ENCODE measurements around the gene CAB39L. TPM values are rescaled to one million over a fixed set of nuclear protein-coding genes. Genes with fewer than 3 reads are reported as not detected.

CAB39L gene
- total and polyA plus RNA-seq, 2 of the 13 experiments (the other 11 are each of a cell fraction or from before 2014, with no cell fraction given), result 3.1 to 6.1 TPM

DNA sequence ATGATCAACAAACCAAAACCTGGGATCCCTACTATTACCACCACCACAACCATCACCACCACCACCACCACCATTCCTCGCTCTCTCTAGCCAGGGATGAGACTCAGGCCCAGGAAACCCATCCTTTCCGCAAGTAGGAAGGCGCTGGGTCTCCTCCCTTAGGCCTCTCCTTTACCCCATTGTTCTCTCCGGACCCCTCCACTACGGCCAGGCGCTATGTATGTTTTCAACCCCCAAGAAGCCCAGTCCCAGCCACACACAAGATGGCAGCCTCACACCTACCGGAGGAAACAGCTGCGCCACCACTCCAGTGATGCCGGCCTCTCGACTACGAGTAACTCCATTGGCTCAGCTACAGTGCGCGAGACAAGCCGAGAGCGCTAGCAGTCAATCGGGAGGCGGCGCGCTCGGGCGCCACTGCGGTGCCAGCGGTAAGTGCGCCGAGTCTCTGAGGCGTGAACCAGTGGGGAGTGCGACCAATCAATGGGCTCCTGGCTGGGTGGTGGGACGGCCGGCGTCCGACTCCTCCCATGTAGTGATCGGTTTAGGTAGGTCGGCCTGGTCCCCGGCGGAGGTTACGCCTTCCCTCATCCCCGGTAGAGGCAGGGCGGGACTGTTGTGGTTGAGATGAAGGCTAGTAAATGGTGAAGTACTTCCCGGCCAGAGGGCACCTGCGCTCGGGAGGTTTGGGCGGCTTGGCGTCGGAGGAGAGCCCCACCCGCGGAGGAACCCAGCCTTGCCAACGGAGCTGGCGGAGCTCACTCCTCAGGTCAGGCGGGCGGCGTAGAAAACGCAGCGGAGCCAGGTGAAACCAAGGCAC, at the start of gene CAB39L, which contains the start of gene SETDB2 (continued):
- TF ChIP-seq NR2F2 (IDR thresholded peaks at IDR 0.05; ENCODE audit: borderline replicate concordance, low read depth) (no peak; the same call in 1 of the 2 replicates), HDAC1 (CRISPR knock-in tag; IDR thresholded peaks at IDR 0.05) (peak; percentile 93), ZNF17 (CRISPR knock-in tag; IDR thresholded peaks at IDR 0.05) (no peak), ZNF20 (CRISPR knock-in tag; IDR thresholded peaks at IDR 0.05) (no peak), ZNF678 (CRISPR knock-in tag; IDR thresholded peaks at IDR 0.05) (no peak), SIX1 (CRISPR knock-in tag; IDR thresholded peaks at IDR 0.05; ENCODE audit: borderline replicate concordance) (no peak), ZNF3 (CRISPR knock-in tag; IDR thresholded peaks at IDR 0.05) (0 out of 2 replicates have a peak, but pooled peaks have one; percentile 19), ZNF136 (CRISPR knock-in tag; IDR thresholded peaks at IDR 0.05; ENCODE audit: low read depth) (0 out of 2 replicates have a peak, but pooled peaks have one; percentile 50), RBM22 (optimal IDR thresholded peaks at IDR 0.05; ENCODE audit: low read length) (peak; percentile 21), ZFP36L2 (CRISPR knock-in tag; IDR thresholded peaks at IDR 0.05) (0 out of 2 replicates have a peak, but pooled peaks have one; percentile 27), ZIK1 (CRISPR knock-in tag; IDR thresholded peaks at IDR 0.05; ENCODE audit: borderline replicate concordance, low read depth) (peak; percentile 27; the same call in 1 of the 2 replicates), NAIF1 (CRISPR knock-in tag; IDR thresholded peaks at IDR 0.05; ENCODE audit: borderline replicate concordance) (peak; percentile 98), NFKB2 (CRISPR knock-in tag; IDR thresholded peaks at IDR 0.05; ENCODE audit: borderline replicate concordance) (no peak; the same call in 1 of the 2 replicates), REPIN1 (CRISPR knock-in tag; IDR thresholded peaks at IDR 0.05; ENCODE audit: borderline replicate concordance, low read depth) (peak; percentile 71), ZNF260 (CRISPR knock-in tag; IDR thresholded peaks at IDR 0.05; ENCODE audit: borderline replicate concordance, low read depth) (no peak)
- TF ChIP-seq, protein P1, sequence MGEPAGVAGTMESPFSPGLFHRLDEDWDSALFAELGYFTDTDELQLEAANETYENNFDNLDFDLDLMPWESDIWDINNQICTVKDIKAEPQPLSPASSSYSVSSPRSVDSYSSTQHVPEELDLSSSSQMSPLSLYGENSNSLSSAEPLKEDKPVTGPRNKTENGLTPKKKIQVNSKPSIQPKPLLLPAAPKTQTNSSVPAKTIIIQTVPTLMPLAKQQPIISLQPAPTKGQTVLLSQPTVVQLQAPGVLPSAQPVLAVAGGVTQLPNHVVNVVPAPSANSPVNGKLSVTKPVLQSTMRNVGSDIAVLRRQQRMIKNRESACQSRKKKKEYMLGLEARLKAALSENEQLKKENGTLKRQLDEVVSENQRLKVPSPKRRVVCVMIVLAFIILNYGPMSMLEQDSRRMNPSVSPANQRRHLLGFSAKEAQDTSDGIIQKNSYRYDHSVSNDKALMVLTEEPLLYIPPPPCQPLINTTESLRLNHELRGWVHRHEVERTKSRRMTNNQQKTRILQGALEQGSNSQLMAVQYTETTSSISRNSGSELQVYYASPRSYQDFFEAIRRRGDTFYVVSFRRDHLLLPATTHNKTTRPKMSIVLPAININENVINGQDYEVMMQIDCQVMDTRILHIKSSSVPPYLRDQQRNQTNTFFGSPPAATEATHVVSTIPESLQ (CRISPR knock-in tag; conservative IDR thresholded peaks at IDR 0.05), result no peak
- TF ChIP-seq, protein P2, sequence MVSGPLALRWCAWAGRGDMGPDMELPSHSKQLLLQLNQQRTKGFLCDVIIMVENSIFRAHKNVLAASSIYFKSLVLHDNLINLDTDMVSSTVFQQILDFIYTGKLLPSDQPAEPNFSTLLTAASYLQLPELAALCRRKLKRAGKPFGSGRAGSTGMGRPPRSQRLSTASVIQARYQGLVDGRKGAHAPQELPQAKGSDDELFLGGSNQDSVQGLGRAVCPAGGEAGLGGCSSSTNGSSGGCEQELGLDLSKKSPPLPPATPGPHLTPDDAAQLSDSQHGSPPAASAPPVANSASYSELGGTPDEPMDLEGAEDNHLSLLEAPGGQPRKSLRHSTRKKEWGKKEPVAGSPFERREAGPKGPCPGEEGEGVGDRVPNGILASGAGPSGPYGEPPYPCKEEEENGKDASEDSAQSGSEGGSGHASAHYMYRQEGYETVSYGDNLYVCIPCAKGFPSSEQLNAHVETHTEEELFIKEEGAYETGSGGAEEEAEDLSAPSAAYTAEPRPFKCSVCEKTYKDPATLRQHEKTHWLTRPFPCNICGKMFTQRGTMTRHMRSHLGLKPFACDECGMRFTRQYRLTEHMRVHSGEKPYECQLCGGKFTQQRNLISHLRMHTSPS (CRISPR knock-in tag; IDR thresholded peaks at IDR 0.05; ENCODE audit: low read depth), result peak; percentile 73
- TF ChIP-seq, protein P3, sequence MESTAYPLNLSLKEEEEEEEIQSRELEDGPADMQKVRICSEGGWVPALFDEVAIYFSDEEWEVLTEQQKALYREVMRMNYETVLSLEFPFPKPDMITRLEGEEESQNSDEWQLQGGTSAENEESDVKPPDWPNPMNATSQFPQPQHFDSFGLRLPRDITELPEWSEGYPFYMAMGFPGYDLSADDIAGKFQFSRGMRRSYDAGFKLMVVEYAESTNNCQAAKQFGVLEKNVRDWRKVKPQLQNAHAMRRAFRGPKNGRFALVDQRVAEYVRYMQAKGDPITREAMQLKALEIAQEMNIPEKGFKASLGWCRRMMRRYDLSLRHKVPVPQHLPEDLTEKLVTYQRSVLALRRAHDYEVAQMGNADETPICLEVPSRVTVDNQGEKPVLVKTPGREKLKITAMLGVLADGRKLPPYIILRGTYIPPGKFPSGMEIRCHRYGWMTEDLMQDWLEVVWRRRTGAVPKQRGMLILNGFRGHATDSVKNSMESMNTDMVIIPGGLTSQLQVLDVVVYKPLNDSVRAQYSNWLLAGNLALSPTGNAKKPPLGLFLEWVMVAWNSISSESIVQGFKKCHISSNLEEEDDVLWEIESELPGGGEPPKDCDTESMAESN (CRISPR knock-in tag; conservative IDR thresholded peaks at IDR 0.05), result peak; percentile 46; the same call in 1 of the 2 replicates
- TF ChIP-seq, protein P4, sequence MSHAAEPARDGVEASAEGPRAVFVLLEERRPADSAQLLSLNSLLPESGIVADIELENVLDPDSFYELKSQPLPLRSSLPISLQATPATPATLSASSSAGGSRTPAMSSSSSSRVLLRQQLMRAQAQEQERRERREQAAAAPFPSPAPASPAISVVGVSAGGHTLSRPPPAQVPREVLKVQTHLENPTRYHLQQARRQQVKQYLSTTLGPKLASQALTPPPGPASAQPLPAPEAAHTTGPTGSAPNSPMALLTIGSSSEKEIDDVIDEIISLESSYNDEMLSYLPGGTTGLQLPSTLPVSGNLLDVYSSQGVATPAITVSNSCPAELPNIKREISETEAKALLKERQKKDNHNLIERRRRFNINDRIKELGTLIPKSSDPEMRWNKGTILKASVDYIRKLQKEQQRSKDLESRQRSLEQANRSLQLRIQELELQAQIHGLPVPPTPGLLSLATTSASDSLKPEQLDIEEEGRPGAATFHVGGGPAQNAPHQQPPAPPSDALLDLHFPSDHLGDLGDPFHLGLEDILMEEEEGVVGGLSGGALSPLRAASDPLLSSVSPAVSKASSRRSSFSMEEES (CRISPR knock-in tag; IDR thresholded peaks at IDR 0.05), result no peak; the same call in 1 of the 2 replicates
- TF ChIP-seq, protein P5, sequence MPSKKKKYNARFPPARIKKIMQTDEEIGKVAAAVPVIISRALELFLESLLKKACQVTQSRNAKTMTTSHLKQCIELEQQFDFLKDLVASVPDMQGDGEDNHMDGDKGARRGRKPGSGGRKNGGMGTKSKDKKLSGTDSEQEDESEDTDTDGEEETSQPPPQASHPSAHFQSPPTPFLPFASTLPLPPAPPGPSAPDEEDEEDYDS (CRISPR knock-in tag; IDR thresholded peaks at IDR 0.05), result peak; percentile 94

Data from HepG2 (cell line).